Right kidney (tissue), 1 donor: Measurements from ENCODE around the gene PDXDC1.
"Not testable (repeated sequence)": the region's sequence is repeated elsewhere in the genome, so short reads cannot be mapped to it uniquely, and the experiment has no call there.

Experiments
- DNase-seq: peaks from one replicate; pipeline ENCODE4 v3.0.0-alpha.2; 2016

PDXDC1 gene

GRCh38 chr16:15160571-15160970 is 185.7 kb downstream of the PDXDC1 start:
- not testable (repeated sequence) for DNase-seq

GRCh38 chr16:15163055-15163454 is 188.2 kb downstream of the PDXDC1 start:
- DNase-seq, result not testable (repeated sequence)

GRCh38 chr16:15166177-15166576 is 191.4 kb downstream of the PDXDC1 start:
- not testable (repeated sequence) for DNase-seq

GRCh38 chr16:15168303-15168702 is 193.5 kb downstream of the PDXDC1 start:
- not testable (repeated sequence) for DNase-seq

- DNase-seq, result not testable (repeated sequence)
Observed at GRCh38 chr16:15168953-15169652, 194.3 kb downstream of the PDXDC1 start.

GRCh38 chr16:15179909-15180308 is 205.1 kb downstream of the PDXDC1 start:
- DNase-seq, result not testable (repeated sequence)

DNA sequence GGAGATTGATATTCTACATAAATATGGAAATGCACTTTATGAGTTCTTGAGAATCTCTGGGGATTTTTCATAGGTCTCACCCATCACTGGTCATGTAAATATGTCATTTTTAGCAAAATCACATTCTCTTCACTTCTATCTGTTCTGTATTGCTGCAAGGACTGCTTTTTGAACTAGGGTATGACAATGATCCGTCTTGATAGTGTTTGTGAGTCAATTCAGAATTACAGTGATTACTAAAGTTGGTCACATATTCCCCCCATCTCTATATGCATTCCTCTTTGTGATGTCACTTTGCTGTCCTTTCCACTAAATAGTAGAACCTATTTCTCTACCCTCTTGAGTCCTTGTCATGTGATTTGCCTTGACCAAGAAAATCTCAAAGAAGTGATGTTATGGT is 206.1 kb downstream of the PDXDC1 start:
- not testable (repeated sequence) for DNase-seq

DNA sequence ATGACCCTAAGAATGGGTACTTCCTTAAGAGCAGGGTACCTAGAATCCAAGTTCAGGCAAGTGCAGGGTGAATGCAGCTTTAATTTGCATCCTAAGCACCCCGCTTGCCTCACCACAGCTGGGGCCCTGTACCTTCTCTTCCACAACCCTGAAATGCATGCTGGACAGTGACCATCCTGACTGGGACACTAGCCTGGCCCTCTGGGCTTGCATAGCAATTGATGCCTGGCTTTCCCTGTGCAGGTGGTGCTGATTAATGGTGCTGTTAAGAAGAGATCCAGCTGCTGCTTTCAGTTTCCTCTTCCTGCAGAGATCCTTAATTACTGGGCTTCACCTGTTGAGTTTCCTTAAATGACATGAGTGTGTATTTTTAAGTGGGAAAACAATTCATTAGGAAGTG is 209.2 kb downstream of the PDXDC1 start:
- DNase-seq, result not testable (repeated sequence)
